HG02623 (cell line): Measurements from ENCODE around the gene THSD4.
"Not testable (repeated sequence)": the region's sequence is repeated elsewhere in the genome, so short reads cannot be mapped to it uniquely, and the experiment has no call there.

Experiments used
- ATAC-seq: cut with Tn5 transposase; IDR thresholded peaks from one replicate; pipeline ENCODE4 v1.9.1; 2021; ENCODE audit warnings: moderate library complexity; ENCODE audit not compliant: unreplicated experiment

THSD4 gene

GRCh38 chr15:71145648-71146047 lies 30.4 kb downstream of the THSD4 start:
- ATAC-seq = no peak

- ATAC-seq = no peak
These were observed 31.3 kb downstream of the THSD4 start for GRCh38 chr15:71146580-71146982.

- no peak for ATAC-seq
These were observed 32.8 kb downstream of the THSD4 start for GRCh38 chr15:71148048-71148447.

- no peak for ATAC-seq
These were observed 34.6 kb downstream of the THSD4 start for GRCh38 chr15:71149646-71150557.

GRCh38 chr15:71151081-71151480 lies 35.8 kb downstream of the THSD4 start:
- no peak for ATAC-seq

- ATAC-seq = no peak
These were observed 37.3 kb downstream of the THSD4 start for GRCh38 chr15:71152542-71152941.

- no peak for ATAC-seq
These were observed 38.7 kb downstream of the THSD4 start for GRCh38 chr15:71153823-71154524.

- no peak for ATAC-seq
These were observed 39.4 kb downstream of the THSD4 start for GRCh38 chr15:71154607-71155200.

GRCh38 chr15:71155534-71155933 lies 40.3 kb downstream of the THSD4 start:
- ATAC-seq = no peak

GRCh38 chr15:71160976-71161375 lies 45.7 kb downstream of the THSD4 start:
- ATAC-seq = no peak

- ATAC-seq = no peak
These were observed 47.0 kb downstream of the THSD4 start for GRCh38 chr15:71162309-71162708.

- not testable (repeated sequence) for ATAC-seq
These were observed 49.3 kb downstream of the THSD4 start for GRCh38 chr15:71164606-71165005.

GRCh38 chr15:71167445-71168165 lies 52.3 kb downstream of the THSD4 start:
- ATAC-seq = no peak

- no peak for ATAC-seq
These were observed 53.0 kb downstream of the THSD4 start for GRCh38 chr15:71168166-71168834.

- ATAC-seq = no peak
These were observed 54.9 kb downstream of the THSD4 start for GRCh38 chr15:71170163-71170562.

GRCh38 chr15:71171195-71171594 lies 55.9 kb downstream of the THSD4 start:
- no peak for ATAC-seq

- ATAC-seq = not testable (repeated sequence)
These were observed 59.1 kb downstream of the THSD4 start for GRCh38 chr15:71174360-71174759.

- no peak for ATAC-seq
These were observed 65.9 kb downstream of the THSD4 start for GRCh38 chr15:71180986-71181853.

- no peak for ATAC-seq
These were observed 67.3 kb downstream of the THSD4 start for GRCh38 chr15:71182522-71182921.

GRCh38 chr15:71183063-71183462 lies 67.8 kb downstream of the THSD4 start:
- ATAC-seq = no peak
